Measurements from ENCODE around the gene NXPH3.
"Not testable (repeated sequence)": the region's sequence is repeated elsewhere in the genome, so short reads cannot be mapped to it uniquely, and the experiment has no call there.

Gene NXPH3

DNA sequence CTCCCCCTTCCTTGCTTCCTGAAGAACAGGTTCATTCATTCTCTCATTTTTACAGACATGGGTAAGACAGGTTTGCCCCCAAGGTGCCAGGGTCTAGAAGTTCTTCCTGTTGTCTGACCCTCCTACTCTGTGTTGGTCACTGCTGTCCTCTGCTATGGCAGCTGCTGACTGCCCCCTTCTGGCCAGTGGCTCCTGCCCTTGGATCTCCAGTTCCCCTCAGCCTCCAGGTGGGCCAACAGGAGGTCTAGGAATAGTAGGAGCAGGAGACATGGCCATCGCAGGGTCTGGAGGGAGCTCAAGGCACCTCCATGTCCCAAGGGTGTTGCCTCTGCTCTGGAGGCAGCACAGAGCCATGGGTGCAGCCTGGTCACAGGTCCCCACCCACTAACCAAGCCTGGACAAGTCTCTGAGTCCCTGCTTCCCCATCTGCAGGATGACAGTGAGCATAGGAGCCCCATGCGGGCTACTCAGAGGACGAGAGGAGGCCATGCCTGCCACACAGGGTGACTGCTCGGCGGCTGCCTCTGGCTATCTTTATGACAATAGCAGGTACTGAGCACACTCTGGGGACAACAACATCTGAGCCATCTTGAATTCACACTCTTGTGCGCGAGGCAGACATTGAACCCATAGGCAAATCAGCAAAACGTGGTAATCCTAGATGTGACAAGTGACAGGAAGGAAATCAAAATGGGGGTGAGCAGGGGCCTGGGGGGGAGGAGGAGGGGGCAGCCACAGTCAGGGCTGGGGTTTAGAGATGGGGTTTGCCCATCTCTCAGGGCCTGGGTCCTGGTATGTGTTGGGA, 27.0 kb upstream of the NXPH3 start:
- no peak for DNase-seq (ENCODE audit: extremely low read depth, insufficient read length)
- no peaks in the 10 kb centered on the region; the same call in 1 of the 2 replicates for H3K27me3 ChIP-seq (replicated peaks; ENCODE audit: control insufficient read depth, insufficient read depth, low read length)
- TF ChIP-seq, protein P1, sequence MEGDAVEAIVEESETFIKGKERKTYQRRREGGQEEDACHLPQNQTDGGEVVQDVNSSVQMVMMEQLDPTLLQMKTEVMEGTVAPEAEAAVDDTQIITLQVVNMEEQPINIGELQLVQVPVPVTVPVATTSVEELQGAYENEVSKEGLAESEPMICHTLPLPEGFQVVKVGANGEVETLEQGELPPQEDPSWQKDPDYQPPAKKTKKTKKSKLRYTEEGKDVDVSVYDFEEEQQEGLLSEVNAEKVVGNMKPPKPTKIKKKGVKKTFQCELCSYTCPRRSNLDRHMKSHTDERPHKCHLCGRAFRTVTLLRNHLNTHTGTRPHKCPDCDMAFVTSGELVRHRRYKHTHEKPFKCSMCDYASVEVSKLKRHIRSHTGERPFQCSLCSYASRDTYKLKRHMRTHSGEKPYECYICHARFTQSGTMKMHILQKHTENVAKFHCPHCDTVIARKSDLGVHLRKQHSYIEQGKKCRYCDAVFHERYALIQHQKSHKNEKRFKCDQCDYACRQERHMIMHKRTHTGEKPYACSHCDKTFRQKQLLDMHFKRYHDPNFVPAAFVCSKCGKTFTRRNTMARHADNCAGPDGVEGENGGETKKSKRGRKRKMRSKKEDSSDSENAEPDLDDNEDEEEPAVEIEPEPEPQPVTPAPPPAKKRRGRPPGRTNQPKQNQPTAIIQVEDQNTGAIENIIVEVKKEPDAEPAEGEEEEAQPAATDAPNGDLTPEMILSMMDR (IDR thresholded peaks at IDR 0.05; ENCODE audit: insufficient read depth, low read length, poor library complexity, severe bottlenecking) = peak; percentile 73
- no peaks in the 10 kb centered on the region for H3K36me3 ChIP-seq (ENCODE audit: control insufficient read depth, insufficient read depth, low read length)
- H3K4me3 ChIP-seq (replicated peaks; ENCODE audit: low read depth, low read length) = no peak overlapping the region

DNA sequence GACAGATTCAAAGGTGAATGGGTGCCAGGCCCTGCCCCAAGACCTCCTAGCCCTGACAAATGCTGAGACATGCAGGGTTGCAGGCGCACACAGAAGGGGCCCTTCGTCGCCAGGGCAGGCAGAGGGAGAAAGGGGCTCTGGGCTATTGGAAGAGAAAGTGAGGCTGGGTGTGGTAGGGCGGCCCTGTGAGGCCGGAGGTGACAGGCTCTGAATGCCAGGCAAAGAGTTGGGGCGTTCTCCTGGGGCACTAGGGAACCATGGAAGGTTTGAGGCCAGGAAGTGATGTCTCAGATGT, 26.4 kb upstream of the NXPH3 start:
- TF ChIP-seq, protein P1 (IDR thresholded peaks at IDR 0.05; ENCODE audit: insufficient read depth, low read length, poor library complexity, severe bottlenecking) = no peak
- no peaks in the 10 kb centered on the region; the same call in 1 of the 2 replicates for H3K27me3 ChIP-seq (replicated peaks; ENCODE audit: control insufficient read depth, insufficient read depth, low read length)
- no peaks in the 10 kb centered on the region for H3K36me3 ChIP-seq (ENCODE audit: control insufficient read depth, insufficient read depth, low read length)
- DNase-seq (ENCODE audit: extremely low read depth, insufficient read length) = no peak
- no peak overlapping the region for H3K4me3 ChIP-seq (replicated peaks; ENCODE audit: low read depth, low read length)

DNA sequence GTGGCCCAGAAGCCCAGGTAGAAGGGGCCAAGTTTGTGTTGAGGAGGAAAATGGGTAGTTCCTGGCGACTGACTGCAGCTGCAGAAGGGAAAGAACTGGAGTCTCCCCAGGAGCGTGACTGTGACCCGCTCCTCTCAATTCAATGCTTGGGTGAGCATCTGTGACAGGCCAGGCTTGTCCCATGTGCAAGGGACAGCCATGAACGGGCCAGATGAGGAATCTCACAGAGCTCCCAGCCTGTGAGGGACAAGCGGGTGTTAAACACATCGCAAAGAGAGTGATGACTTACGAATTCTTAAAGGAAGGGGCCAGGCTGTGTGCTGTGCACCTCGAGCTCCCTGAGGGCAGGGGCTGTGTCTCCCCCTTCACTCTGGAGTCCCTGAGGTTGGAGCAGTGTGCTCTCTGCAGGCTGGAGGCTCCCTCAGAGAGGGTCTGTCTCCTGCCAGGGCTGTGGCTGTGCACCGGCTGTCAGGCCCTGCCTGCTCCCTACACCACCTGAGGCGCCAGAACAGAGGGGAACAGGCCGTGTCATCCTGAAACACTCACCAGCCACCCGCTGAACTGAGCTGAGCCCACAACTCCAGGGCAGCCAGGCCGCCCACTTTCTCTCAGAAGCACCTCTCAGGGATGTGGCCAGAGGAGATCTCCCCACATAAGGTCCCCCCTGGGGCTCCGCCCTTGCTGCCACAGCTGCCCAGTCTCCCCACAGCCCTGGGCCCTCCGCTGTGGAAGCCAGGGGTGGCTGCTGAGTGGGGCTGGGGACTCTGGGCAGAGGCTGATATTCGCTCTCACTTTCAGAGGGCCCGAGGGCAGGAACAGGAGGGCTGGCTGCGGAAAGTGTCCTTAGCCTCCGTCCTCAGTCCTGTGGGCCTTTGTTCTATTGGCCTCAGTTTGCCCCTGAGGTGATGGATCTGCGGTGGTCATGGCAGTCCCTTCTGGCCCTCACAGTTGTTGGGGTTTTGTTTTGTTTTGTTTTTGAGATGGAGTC, 25.7 kb upstream of the NXPH3 start:
- Histone ChIP-seq H3K27me3 (replicated peaks; ENCODE audit: control insufficient read depth, insufficient read depth, low read length) (no peaks in the 10 kb centered on the region; the same call in 1 of the 2 replicates), H3K36me3 (ENCODE audit: control insufficient read depth, insufficient read depth, low read length) (no peaks in the 10 kb centered on the region), H3K4me3 (replicated peaks; ENCODE audit: low read depth, low read length) (no peak overlapping the region)
- DNase-seq (ENCODE audit: extremely low read depth, insufficient read length) = no peak
- TF ChIP-seq, protein P1 (IDR thresholded peaks at IDR 0.05; ENCODE audit: insufficient read depth, low read length, poor library complexity, severe bottlenecking) = no peak

DNA sequence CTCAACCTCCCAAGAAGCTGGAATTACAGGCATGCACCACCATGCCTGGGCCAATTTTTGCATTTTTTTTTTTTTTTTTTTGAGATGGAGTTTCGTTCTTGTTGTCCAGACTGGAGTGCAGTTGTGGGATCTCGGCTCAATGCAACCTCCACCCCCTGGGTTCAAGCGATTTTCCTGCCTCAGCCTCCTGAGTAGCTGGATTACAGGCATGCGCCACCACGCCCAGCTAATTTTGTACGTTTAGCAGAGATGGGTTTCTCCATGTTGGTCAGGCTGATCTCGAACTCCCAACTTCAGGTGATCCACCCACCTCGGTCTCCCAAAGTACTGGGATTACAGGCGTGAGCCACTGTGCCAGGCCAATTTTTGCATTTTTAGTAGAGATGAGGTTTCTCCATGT, 24.9 kb upstream of the NXPH3 start:
- not testable (repeated sequence) for H3K27me3 ChIP-seq (replicated peaks; ENCODE audit: control insufficient read depth, insufficient read depth, low read length); H3K36me3 ChIP-seq (ENCODE audit: control insufficient read depth, insufficient read depth, low read length); H3K4me3 ChIP-seq (replicated peaks; ENCODE audit: low read depth, low read length); DNase-seq (ENCODE audit: extremely low read depth, insufficient read length)

DNA sequence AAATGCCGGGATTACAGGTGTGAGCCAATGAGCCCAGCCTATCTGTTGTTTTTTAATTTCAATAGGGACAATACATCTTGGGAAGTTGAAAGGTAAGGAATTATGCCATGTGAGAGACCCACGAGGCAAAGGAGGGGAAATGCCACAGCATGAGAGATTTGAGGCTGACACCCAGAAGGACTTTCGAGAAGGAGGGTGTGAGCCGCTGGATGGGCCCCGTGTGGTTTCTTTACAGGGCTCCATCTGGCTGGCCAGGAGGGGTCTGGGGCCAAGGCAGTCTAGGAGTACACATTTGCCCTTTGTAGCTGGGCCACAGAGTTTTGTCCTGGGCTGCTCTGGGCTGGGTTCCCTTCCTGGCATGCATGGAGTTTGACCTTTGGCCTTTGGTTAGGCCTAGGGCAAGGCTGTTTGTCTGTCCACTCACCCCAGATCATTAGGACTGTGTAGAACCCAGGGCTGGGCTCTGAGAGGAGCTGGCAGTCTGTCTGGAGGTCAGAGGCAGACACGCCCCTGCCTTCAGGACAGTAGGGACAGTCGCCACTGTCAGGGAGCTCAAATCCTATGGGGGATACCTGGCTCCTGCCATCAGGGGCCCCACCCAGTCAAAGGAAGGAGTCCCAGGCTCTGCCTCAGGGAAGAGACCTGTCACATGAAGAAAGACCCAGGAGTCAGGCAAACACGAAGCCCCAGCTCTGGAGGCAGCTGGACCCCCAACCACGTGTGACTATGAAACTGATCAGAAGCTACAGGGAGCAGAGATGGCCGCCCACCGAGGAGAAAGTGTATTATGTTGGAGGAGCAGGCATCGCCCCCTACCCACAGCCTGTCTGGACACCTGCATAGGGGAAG, 24.2 kb upstream of the NXPH3 start:
- TF ChIP-seq, protein P1 (IDR thresholded peaks at IDR 0.05; ENCODE audit: insufficient read depth, low read length, poor library complexity, severe bottlenecking) = no peak
- H3K36me3 ChIP-seq (ENCODE audit: control insufficient read depth, insufficient read depth, low read length) = no peaks in the 10 kb centered on the region

More for the DNA sequence above, 24.2 kb upstream of the NXPH3 start:
- DNase-seq (ENCODE audit: extremely low read depth, insufficient read length) = no peak
- Histone ChIP-seq H3K27me3 (replicated peaks; ENCODE audit: control insufficient read depth, insufficient read depth, low read length) (no peaks in the 10 kb centered on the region), H3K4me3 (replicated peaks; ENCODE audit: low read depth, low read length) (no peak overlapping the region)
